ENCODE data around the gene IER5L.
A peak's percentile ranks its signal among the peaks of the same experiment; 100 is the strongest.

DNA sequence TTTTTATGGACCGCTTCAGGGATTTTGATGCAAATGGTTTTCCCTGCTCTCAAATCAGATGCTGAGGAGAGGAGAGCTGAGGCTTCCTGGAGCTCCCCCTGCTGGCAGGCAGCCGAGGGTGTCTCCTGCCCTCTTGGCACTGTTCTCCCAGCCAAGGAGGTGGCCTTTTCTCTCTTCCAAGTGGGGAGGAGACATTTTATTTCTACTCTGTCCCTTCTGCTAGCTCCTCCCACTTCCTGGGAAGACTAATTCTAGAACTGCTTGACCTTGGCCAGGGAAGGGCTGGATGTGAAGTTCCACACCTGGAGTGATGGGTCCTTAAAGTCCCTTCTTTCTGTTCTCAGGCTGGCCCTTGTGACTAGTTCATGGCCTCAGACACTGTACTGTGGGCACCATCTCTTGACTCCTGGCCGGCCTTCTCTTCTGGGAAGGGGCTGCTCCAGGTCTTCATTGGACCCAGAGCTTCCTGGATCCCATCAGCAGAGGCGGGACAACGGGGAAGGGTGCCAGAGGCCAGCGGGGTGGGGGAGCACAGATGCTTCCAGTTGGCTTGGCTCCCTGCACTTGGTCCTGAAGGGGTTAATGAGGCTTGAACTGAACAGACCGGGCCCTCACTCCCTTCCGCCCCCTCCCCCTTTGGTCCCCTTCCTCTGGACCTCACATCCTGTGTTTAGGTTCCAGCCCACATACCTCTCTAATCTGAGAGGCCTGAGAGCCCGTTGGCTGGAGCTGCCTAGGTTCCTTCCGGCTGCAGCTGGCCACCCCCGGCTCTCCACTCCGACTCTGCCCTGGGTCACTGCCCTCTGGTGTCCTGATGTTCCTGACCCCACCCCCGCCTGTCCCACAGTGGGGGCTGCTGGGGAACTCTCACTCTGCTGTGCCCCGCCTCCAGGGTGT lies 34.8 kb downstream of the IER5L start:
- TF ChIP-seq, protein P1, sequence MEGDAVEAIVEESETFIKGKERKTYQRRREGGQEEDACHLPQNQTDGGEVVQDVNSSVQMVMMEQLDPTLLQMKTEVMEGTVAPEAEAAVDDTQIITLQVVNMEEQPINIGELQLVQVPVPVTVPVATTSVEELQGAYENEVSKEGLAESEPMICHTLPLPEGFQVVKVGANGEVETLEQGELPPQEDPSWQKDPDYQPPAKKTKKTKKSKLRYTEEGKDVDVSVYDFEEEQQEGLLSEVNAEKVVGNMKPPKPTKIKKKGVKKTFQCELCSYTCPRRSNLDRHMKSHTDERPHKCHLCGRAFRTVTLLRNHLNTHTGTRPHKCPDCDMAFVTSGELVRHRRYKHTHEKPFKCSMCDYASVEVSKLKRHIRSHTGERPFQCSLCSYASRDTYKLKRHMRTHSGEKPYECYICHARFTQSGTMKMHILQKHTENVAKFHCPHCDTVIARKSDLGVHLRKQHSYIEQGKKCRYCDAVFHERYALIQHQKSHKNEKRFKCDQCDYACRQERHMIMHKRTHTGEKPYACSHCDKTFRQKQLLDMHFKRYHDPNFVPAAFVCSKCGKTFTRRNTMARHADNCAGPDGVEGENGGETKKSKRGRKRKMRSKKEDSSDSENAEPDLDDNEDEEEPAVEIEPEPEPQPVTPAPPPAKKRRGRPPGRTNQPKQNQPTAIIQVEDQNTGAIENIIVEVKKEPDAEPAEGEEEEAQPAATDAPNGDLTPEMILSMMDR (IDR thresholded peaks at IDR 0.05), result peak; percentile 55 to 82 (median 74)
- no peak for TF ChIP-seq POLR2A (IDR thresholded peaks at IDR 0.05)
